Measurements from ENCODE around the gene PSMB11. TPM values are rescaled to one million over a fixed set of nuclear protein-coding genes. Genes with fewer than 3 reads are reported as not detected.

PSMB11 gene
- total RNA-seq, result not detected

- ATAC-seq, result no peak
- Histone ChIP-seq H3K36me3 (no peaks in the 10 kb centered on the region), H3K4me1 (no peaks in the 10 kb centered on the region), H3K27ac (no peak within 1 kb of the TSS), H3K27me3 (no peaks in the 10 kb centered on the region), H3K9me3 (no peaks in the 10 kb centered on the region), H3K4me3 (no peak within 1 kb of the TSS)
- intact Hi-C loops (cut with DNase I; ENCODE audit: low total_unique reads), result no loop called here
- in situ Hi-C loops (cut with MboI; ENCODE audit: low sequenced_read_pairs in 4 of 4), result no loop called here
- DNase-seq, result no peak
- no peak for TF ChIP-seq POLR2A (IDR thresholded peaks at IDR 0.05)
- no peak for TF ChIP-seq CTCF (IDR thresholded peaks at IDR 0.05 in 4 of 5, conservative IDR thresholded peaks at IDR 0.05 in 1 of 5)
Observed at GRCh38 chr14:23042162-23042965, at the start of gene PSMB11. PSMB11 (plus strand) TSS chr14:23042212; CDS start chr14:23042226, 14 bp downstream.

GRCh38 chr14:22993517-22993916, 48.5 kb upstream of the PSMB11 start:
- no peak for ATAC-seq
- no peaks in the 10 kb centered on the region for H3K4me1 ChIP-seq
- H3K9me3 ChIP-seq, result no peaks in the 10 kb centered on the region
- peaks cover 0 to 14% of the 10 kb centered on the region in 2 donors for H3K36me3 ChIP-seq
- in situ Hi-C loops (cut with MboI; ENCODE audit: low sequenced_read_pairs in 4 of 4), result loop anchor here in 3 of 4 donors (5.0 kb wide), 2 partner anchors 59 to 69 kb away; no protein-coding TSS in a partner anchor
- no peak for DNase-seq
- no peak overlapping the region for H3K27ac ChIP-seq
- intact Hi-C loops (cut with DNase I; ENCODE audit: low total_unique reads), result no loop called here
- no peaks in the 10 kb centered on the region for H3K27me3 ChIP-seq
- no peak overlapping the region for H3K4me3 ChIP-seq
- TF ChIP-seq CTCF (IDR thresholded peaks at IDR 0.05 in 4 of 5, conservative IDR thresholded peaks at IDR 0.05 in 1 of 5) (no peak), POLR2A (IDR thresholded peaks at IDR 0.05) (no peak)

GRCh38 chr14:22994762-22995275, 47.2 kb upstream of the PSMB11 start:
- Histone ChIP-seq H3K4me1 (no peaks in the 10 kb centered on the region), H3K36me3 (peaks cover 0 to 3% of the 10 kb centered on the region in 2 donors), H3K27ac (no peak overlapping the region), H3K27me3 (no peaks in the 10 kb centered on the region), H3K4me3 (no peak overlapping the region), H3K9me3 (no peaks in the 10 kb centered on the region)
- intact Hi-C loops (cut with DNase I; ENCODE audit: low total_unique reads) (no loop called here), in situ Hi-C loops (cut with MboI; ENCODE audit: low sequenced_read_pairs in 4 of 4) (loop anchor here in 3 of 4 donors (5.0 kb wide), 2 partner anchors 57 to 67 kb away; no protein-coding TSS in a partner anchor)
- ATAC-seq (no peak), DNase-seq (no peak)
- TF ChIP-seq CTCF (IDR thresholded peaks at IDR 0.05 in 4 of 5, conservative IDR thresholded peaks at IDR 0.05 in 1 of 5), result peak in 2 of 5 experiments; percentile 47 to 50
- TF ChIP-seq POLR2A (IDR thresholded peaks at IDR 0.05), result no peak

- in situ Hi-C loops (cut with MboI; ENCODE audit: low sequenced_read_pairs in 4 of 4), result no loop called here
- DNase-seq, result no peak
- H3K4me3 ChIP-seq, result no peak overlapping the region
- intact Hi-C loops (cut with DNase I; ENCODE audit: low total_unique reads), result no loop called here
- no peaks in the 10 kb centered on the region for H3K9me3 ChIP-seq
- H3K27ac ChIP-seq, result no peak overlapping the region
- no peaks in the 10 kb centered on the region for H3K36me3 ChIP-seq
- no peaks in the 10 kb centered on the region for H3K4me1 ChIP-seq
- H3K27me3 ChIP-seq, result no peaks in the 10 kb centered on the region
- TF ChIP-seq POLR2A (IDR thresholded peaks at IDR 0.05) (no peak), CTCF (IDR thresholded peaks at IDR 0.05 in 4 of 5, conservative IDR thresholded peaks at IDR 0.05 in 1 of 5) (no peak)
- ATAC-seq, result no peak
Observed at GRCh38 chr14:22995889-22996625, 46.0 kb upstream of the PSMB11 start.

Data from gastrocnemius medialis (tissue), 4 donors.